Suppressor macrophage (primary cell): ENCODE data around the gene CRYBG2.
A peak's percentile ranks its signal among the peaks of the same experiment; 100 is the strongest.
"Not testable (repeated sequence)": the region's sequence is repeated elsewhere in the genome, so short reads cannot be mapped to it uniquely, and the experiment has no call there.

ENCODE experiments used
- DNase-seq, 4 experiments: peaks; one replicate each; pipeline ENCODE4 v3.0.0-alpha.2; 2020 to 2022
- total RNA-seq, 17 experiments: gene quantifications; one replicate each; lab custom pipeline; 2026; ENCODE audit warnings: mixed read lengths in 6 of 17, inconsistent platforms in 3 of 17; lab: John Stamatoyannopoulos, UW

CRYBG2 gene, protein sequence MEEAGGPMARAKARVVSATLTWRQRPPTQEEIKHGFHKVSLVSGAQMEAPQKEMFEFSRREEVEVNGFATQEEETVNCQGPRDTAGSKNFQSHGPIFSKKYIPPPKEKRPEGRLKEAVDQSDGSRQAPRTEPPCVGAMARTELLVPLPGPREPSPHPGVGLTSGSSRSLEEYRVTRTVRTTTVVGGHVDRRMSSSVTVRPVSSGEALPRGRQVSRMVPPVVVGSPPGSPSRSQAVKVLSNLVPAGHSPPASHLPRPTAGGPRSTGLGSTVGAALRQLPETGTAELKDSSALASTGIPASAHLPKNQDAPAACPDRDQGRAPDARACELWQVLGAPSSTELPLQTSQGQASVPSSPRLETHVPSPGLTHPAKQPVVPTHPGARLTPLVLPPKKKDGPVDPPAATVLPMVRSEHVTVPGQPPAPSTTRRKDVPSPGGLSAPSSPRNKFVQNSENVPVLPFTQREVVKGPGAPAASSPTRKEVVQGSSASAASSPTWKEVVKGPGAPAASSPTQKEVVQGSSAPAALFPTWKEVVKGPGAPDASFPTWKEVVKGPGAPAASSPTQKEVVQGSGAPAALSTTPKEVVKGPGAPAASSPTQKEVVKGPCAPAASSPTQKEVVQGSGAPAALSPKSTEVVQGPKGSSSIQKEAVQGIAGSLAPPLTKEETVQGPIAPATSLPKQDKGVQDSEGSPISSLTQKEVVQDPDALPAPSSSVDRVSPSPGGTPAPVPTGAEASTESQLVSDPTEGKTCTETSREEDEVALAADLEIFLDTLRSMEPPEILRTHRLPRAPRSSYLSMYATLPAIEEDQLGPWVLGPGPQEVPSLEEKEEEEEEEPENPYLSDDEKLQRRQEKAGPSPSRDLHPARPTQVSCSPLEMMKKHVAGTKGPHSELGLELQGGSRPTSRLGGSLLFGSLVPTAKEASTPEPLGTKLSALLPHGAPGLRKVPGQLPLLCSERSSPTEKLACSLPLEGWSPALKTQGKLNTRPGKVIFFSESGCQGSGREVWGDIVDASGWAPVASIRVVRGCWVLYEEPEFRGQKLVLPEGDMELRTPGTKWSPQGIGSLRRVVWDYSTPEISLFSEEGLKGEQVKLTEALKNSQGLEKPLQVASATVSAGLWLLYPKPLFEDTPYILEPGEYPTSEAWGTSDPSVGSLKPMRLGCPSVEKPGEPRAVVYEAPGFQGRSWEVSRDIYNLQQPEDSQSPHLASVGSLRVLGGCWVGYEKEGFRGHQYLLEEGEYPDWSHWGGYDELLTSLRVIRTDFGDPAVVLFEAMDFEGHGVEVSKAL (N-terminal part only)
- total RNA-seq = 0 to 4.0 (median 0.04) reads per million in 17 experiments

- DNase-seq = no peak
Observed at GRCh38 chr1:26353976-26354820, at the start of gene CRYBG2. Gene CRYBG2, minus strand, starts transcription at chr1:26354130. Its CDS starts 7,473 bp downstream, at chr1:26346657.

DNA sequence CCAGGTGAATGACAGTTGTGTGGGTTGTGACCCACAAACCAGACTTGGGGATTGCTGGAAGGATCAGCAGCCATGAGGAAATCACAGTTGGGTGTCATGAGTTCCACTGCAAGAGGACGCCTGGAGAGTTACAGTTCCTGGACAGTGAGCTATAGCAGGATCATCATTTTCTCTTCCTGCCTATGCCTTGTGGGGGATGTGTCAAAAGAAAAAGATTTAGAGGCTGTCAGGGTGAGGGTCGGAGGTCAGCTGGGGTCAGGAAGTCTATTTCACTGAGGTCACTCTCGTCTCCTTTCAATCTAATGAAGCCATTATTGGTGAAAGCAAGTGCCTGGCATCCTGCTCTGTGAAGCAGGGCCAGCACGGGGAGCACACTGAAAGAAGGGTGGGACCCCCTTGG is 49.7 kb upstream of the CRYBG2 start:
- peak in 1 of 4 experiments; percentile 7 for DNase-seq

- DNase-seq = no peak
Observed at GRCh38 chr1:26401891-26402290, 48.0 kb upstream of the CRYBG2 start.

DNA sequence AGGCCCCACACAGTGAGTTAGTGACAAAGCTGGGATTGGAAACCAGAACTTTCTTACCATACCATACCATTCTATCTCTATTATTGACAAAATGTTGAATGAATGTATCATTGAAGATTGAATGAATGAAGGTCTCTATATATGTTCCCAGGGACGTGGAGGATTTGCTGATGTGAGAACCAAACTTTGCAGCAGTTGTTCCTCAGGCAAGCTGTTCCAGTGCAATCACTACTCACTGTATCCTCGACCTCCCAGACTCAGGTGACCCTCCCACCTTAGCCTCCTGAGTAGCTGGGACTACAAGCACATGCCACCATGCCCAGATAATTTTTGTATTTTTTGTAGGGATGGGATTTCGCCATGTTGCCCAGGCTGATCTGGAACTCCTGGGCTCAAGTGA is 45.1 kb upstream of the CRYBG2 start:
- no peak for DNase-seq

GRCh38 chr1:26395754-26396153 is 41.8 kb upstream of the CRYBG2 start:
- DNase-seq = no peak

DNA sequence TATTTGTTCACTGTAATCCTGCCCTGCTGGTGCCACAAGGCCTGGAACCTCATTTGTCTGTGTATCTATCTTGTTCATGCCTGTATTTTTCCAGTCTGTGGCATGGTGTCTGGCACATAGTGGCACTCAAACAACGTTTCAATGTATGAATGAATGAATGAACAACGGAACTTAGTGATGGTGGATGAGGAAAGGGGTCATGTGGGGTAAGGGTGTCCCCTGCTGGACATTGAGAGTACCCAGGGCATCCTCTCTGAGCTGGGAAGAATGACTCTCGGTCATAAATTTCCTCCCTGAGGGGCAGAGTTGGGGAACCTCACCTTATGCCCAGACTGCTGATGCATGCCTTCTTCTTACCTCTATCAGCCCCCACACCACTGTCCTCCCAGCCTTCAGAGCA is 37.5 kb upstream of the CRYBG2 start:
- peak; percentile 55 to 72 (median 70) for DNase-seq

DNA sequence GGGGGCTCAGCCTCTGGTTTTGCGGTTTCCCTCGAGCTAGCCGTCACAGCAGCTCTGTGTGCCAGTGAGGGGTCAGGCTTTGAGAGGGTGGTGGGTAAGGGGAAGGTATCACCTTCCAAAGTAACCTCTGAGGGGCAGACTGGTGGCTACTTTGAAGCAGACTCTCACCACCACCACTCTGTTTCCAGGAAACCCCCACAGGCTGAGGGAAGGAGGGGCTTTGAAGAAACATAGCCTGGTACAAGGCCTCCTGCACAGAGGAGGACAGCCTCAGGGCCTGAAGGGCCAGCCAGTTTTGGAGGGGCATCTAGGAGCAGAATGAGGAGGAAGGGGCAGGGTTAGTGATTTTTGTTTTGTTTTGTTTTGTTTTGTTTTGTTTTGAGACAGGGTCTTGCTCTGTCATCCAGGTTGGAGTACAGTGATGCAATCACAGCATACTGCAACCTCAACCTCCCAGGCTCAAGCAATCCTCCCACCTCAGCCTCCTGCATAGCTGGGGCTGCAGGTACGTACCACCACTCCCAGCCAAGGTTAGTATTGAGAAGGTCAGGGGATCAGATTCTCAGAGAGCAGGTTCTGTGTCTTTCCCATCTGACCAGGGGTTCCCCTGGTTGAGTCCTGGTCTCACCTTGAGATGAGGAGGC is 35.8 kb upstream of the CRYBG2 start:
- no peak for DNase-seq

DNA sequence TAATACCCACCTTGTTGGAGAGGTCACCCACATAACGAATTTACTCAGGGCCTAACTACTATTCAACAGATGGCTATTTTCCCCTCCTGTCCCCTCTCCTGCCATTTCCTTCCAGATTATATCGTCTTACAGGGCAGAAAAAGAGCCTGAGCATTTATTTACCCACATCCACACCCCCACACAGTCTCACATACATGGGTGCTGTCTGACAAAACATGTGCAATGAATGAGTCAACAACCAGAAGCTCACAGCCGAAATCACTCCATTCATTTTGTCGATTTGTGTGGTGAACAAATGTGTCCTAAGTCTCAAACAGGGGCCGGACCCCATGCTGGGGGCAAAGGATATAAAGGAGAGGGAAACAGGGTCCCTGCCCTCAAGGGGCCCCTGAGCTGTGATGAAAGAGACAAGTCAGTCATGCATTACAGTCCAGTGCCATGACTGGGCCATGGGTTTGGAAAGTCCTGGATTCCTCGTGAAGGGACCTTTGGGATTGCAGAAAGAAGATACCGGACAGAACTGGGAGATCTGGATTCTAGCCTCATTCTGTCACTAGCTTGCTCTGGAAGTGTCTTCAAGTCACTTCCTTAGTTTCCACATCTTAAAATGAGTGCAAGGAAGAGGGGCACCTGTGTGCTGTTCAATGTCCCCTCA is 35.0 kb upstream of the CRYBG2 start:
- DNase-seq = no peak

DNA sequence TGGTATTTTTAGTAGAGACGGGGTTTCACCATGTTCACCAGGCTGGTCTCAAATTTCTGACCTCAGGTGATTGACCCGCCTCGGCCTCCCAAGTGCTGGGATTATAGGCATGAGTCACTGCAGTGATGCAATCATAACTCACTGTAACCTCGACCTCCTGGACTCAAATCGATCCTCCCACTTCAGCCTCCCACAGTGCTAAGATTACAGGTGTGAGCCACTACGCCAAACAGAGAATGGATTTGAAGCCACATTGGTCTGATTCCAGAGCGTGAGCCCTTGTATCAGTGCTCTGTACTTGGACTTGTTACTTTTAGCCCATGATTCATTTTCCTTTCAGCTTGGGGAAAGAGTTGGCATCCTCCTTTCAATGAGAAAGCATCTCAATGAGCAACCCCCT is 33.5 kb upstream of the CRYBG2 start:
- no peak for DNase-seq

GRCh38 chr1:26385063-26385462 is 31.1 kb upstream of the CRYBG2 start:
- not testable (repeated sequence) for DNase-seq

DNA sequence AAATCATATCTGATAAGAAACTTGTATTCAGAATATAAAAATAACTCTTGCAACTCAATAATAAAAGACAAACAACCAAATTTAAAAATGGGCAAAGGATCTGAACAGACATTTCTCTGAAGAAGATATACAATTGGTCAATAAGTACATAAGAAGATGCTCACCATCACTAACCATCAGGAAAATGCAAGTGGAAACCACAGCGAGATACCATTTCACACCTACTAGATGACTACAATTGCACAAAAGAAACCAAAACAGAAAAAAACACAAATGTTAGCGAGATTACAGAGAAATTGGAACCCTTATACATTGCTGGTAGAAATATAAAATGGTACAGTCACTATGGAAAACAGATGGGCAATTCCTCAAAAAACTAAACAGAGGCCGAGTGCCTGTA is 30.1 kb upstream of the CRYBG2 start:
- DNase-seq = no peak

- DNase-seq = no peak
Observed at GRCh38 chr1:26378879-26379251, 24.9 kb upstream of the CRYBG2 start.

GRCh38 chr1:26378088-26378878 is 24.4 kb upstream of the CRYBG2 start:
- peak; percentile 50 to 69 (median 66) for DNase-seq

- no peak for DNase-seq
Observed at GRCh38 chr1:26376050-26376449, 22.1 kb upstream of the CRYBG2 start.

DNA sequence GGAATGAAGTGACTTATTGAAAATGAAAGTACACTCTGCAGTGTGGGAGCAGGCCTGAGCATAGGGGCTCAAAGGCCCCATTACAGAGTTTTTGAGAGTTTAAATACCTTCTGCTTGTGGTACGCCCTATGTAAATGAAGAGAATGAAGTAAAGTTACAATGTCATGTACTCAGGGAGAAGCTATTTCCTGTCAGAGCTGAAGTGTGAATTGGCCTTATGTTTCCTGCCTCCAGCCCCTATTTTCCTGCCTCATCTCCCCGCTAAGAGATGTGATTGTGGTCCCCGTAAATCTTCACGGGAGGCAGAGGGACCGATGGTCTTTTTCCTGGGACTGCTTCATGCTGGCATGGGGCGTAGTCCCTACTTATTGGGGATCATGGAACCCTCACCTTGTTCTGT is 21.2 kb upstream of the CRYBG2 start:
- DNase-seq = no peak

DNA sequence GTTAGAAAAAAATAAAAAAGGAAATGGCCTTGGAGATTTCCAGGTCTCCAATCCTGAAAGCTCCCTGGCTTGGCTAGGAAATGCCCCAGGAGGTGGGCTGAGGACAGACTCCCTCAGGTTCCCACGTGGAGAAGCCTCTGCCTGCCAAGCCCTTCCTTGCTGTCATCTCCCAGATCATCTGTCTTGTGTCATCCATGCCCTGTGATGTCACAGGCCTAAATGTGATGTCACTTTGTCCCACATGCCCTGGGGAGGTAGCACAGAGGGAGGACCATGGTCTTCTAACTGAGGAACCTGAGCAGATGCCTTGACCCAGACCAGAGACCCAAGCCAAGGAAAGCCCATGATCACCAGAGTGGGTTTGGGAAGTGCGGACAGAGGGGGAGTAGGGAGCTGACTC is 20.4 kb upstream of the CRYBG2 start:
- peak in 1 of 4 experiments; percentile 37 for DNase-seq

GRCh38 chr1:26373789-26374188 is 19.9 kb upstream of the CRYBG2 start:
- peak in 1 of 4 experiments; percentile 22 for DNase-seq

- no peak for DNase-seq
Observed at GRCh38 chr1:26373281-26373680, 19.4 kb upstream of the CRYBG2 start.

DNA sequence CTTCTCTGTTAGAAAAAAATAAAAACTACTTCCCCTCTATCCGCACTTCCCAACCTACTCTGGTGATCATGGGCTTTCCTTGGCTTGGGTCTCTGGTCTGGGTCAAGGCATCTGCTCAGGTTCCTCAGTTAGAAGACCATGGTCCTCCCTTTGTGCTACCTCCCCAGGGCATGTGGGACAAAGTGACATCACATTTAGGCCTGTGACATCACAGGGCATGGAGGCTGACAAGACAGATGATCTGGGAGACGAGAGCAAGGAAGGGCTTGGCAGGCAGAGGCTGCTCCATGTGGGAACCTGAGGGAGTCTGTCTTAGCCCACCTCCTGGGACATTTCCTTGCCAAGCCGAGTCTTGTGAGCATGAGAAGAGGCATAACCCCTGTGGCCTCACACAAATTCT is 18.7 kb upstream of the CRYBG2 start, which contains the start of gene ZNF683:
ZNF683 (minus strand) TSS at position 140 of the 400 bp plus-strand sequence. CDS start 4,179 bp downstream, outside the sequence.
- peak in 2 of 4 experiments; percentile 21 to 28 for DNase-seq

- DNase-seq = no peak
Observed at GRCh38 chr1:26372039-26372438, 18.1 kb upstream of the CRYBG2 start.
